H9 (cell line): ENCODE data around the gene ZP1. TPM values are rescaled to one million over a fixed set of nuclear protein-coding genes. Genes with fewer than 3 reads are reported as not detected.
A peak's percentile ranks its signal among the peaks of the same experiment; 100 is the strongest.
"Not testable (repeated sequence)": the region's sequence is repeated elsewhere in the genome, so short reads cannot be mapped to it uniquely, and the experiment has no call there.

ENCODE experiments used
- DNase-seq: peaks from one replicate; pipeline ENCODE4 v3.0.0-alpha.2; 2017
- H2AFZ ChIP-seq: one replicate; pipeline ENCODE4 v1.6.1; 2013; ENCODE audit warnings: mild to moderate bottlenecking, low read length, control low read depth, moderate library complexity
- H2AK5ac ChIP-seq: 2 replicates; pipeline ENCODE4 v1.6.1; 2013; ENCODE audit warnings: low read length, control low read depth, mixed read lengths; ENCODE audit not compliant: insufficient read length
- H2BK120ac ChIP-seq: one replicate; pipeline ENCODE4 v1.6.1; 2013; ENCODE audit warnings: low read depth, mild to moderate bottlenecking, low read length, control low read depth, inconsistent platforms; ENCODE audit not compliant: poor library complexity, severe bottlenecking
- H2BK12ac ChIP-seq: 2 replicates; pipeline ENCODE4 v1.6.1; 2013; ENCODE audit warnings: low read length, control low read depth, mixed read lengths, low read depth; ENCODE audit not compliant: insufficient read length
- H2BK15ac ChIP-seq: 2 replicates; pipeline ENCODE4 v1.6.1; 2013; ENCODE audit warnings: low read depth, low read length, control low read depth
- H2BK20ac ChIP-seq: one replicate; pipeline ENCODE4 v1.6.1; 2013; ENCODE audit warnings: low read depth, mild to moderate bottlenecking, low read length, control low read depth, inconsistent platforms; ENCODE audit not compliant: poor library complexity, severe bottlenecking
- H2BK5ac ChIP-seq: 2 replicates; pipeline ENCODE4 v1.6.1; 2013; ENCODE audit warnings: low read length, control low read depth, mixed read lengths; ENCODE audit not compliant: insufficient read length
- H3K14ac ChIP-seq: 2 replicates; pipeline ENCODE4 v1.6.1; 2013; ENCODE audit warnings: low read length, control low read depth; ENCODE audit not compliant: insufficient read depth
- H3K18ac ChIP-seq: 2 replicates; pipeline ENCODE4 v1.6.1; 2013; ENCODE audit warnings: low read depth, mild to moderate bottlenecking, mixed read lengths, low read length, control low read depth; ENCODE audit not compliant: insufficient read length
- H3K23ac ChIP-seq: 2 replicates; pipeline ENCODE4 v1.6.1; 2013; ENCODE audit warnings: low read length, control low read depth, mixed read lengths, low read depth; ENCODE audit not compliant: insufficient read length
- H3K23me2 ChIP-seq: 2 replicates; pipeline ENCODE4 v1.6.1; 2013; ENCODE audit warnings: low read depth, mild to moderate bottlenecking, mixed read lengths, low read length, control low read depth; ENCODE audit not compliant: insufficient read length, poor library complexity, severe bottlenecking
- H3K27ac ChIP-seq: 2 replicates; pipeline ENCODE4 v1.5.1; 2013; ENCODE audit warnings: low read length, control low read depth, mixed read lengths, low read depth; ENCODE audit not compliant: insufficient read length
- H3K27me3 ChIP-seq: 2 replicates; pipeline ENCODE4 v1.6.1; 2013; ENCODE audit warnings: low read length, control low read depth, inconsistent platforms; ENCODE audit not compliant: insufficient read depth
- H3K4ac ChIP-seq: 2 replicates; pipeline ENCODE4 v1.6.1; 2013; ENCODE audit warnings: low read depth, mild to moderate bottlenecking, control low read depth, inconsistent platforms, low read length, moderate library complexity
- H3K4me1 ChIP-seq: 2 replicates; pipeline ENCODE4 v1.6.1; 2013; ENCODE audit warnings: low read length, control low read depth, inconsistent platforms; ENCODE audit not compliant: insufficient read depth
- H3K4me2 ChIP-seq: 2 replicates; pipeline ENCODE4 v1.6.1; 2013; ENCODE audit warnings: low read length, control low read depth, mixed read lengths; ENCODE audit not compliant: insufficient read length, insufficient read depth
- H3K56ac ChIP-seq: 2 replicates; pipeline ENCODE4 v1.6.1; 2013; ENCODE audit warnings: low read depth, mild to moderate bottlenecking, mixed read lengths, low read length, control low read depth; ENCODE audit not compliant: insufficient read length
- H3K79me1 ChIP-seq: 2 replicates; pipeline ENCODE4 v1.6.1; 2013; ENCODE audit warnings: low read depth, mild to moderate bottlenecking, moderate library complexity, low read length, control low read depth, inconsistent platforms; ENCODE audit not compliant: insufficient read depth, poor library complexity, severe bottlenecking
- H3K79me2 ChIP-seq: 2 replicates; pipeline ENCODE4 v1.6.1; 2013; ENCODE audit warnings: low read length, control low read depth, inconsistent platforms; ENCODE audit not compliant: insufficient read depth
- H3K9ac ChIP-seq: 2 replicates; pipeline ENCODE4 v1.6.1; 2013; ENCODE audit warnings: low read length, control low read depth, mixed read lengths; ENCODE audit not compliant: insufficient read length; ENCODE audit errors: extremely low read depth
- H3K9me3 ChIP-seq: one replicate; pipeline ENCODE4 v1.6.1; 2013; ENCODE audit warnings: low read depth, low read length, inconsistent platforms; ENCODE audit not compliant: control insufficient read depth
- H3T11ph ChIP-seq: one replicate; pipeline ENCODE4 v1.6.1; 2013; ENCODE audit warnings: mild to moderate bottlenecking, low read length, control low read depth, inconsistent platforms
- H4K20me1 ChIP-seq: one replicate; pipeline ENCODE4 v1.6.1; 2013; ENCODE audit not compliant: control insufficient read depth, insufficient read length, insufficient read depth
- H4K5ac ChIP-seq: 2 replicates; pipeline ENCODE4 v1.6.1; 2013; ENCODE audit warnings: low read depth, mild to moderate bottlenecking, mixed read lengths, low read length, control low read depth; ENCODE audit not compliant: insufficient read length
- H4K8ac ChIP-seq: replicated peaks from 2 replicates; pipeline ENCODE4 v1.6.1; 2013; ENCODE audit warnings: low read length, control low read depth, mixed read lengths, low read depth; ENCODE audit not compliant: insufficient read length
- H4K91ac ChIP-seq: 2 replicates; pipeline ENCODE4 v1.6.1; 2013; ENCODE audit warnings: low read depth, mild to moderate bottlenecking, moderate library complexity, mixed read lengths, low read length, control low read depth; ENCODE audit not compliant: insufficient read length
- H3K27ac Mint-ChIP-seq, 3 experiments: 2 replicates in 2 of 3; 3 replicates in 1 of 3; pipeline ENCODE4 v1.8.0; 2020 to 2021; ENCODE audit warnings: mixed read lengths in 3 of 3, mild to moderate bottlenecking in 1 of 3, moderate library complexity in 1 of 3
- H3K27me3 Mint-ChIP-seq: 2 replicates; pipeline ENCODE4 v1.8.0; 2021; ENCODE audit warnings: low read depth, mild to moderate bottlenecking, moderate library complexity, mixed read lengths
- H3K36me3 Mint-ChIP-seq, 3 experiments: 2 replicates in 2 of 3; 3 replicates in 1 of 3; pipeline ENCODE4 v1.8.0; 2020 to 2021; ENCODE audit warnings: low read depth in 3 of 3, mixed read lengths in 3 of 3; ENCODE audit not compliant: insufficient read depth in 1 of 3
- H3K4me1 Mint-ChIP-seq, 2 experiments: 2 replicates each; pipeline ENCODE4 v1.8.0; 2020; ENCODE audit warnings: mixed read lengths in 2 of 2
- H3K4me3 Mint-ChIP-seq, 2 experiments: 2 replicates in 1 of 2; 3 replicates in 1 of 2; pipeline ENCODE4 v1.8.0; 2020 to 2021; ENCODE audit warnings: mild to moderate bottlenecking in 2 of 2, mixed read lengths in 2 of 2, moderate library complexity in 1 of 2
- H3K9me3 Mint-ChIP-seq, 2 experiments: 2 replicates in 1 of 2; 3 replicates in 1 of 2; pipeline ENCODE4 v1.8.0; 2020; ENCODE audit warnings: mild to moderate bottlenecking in 2 of 2, mixed read lengths in 2 of 2, moderate library complexity in 1 of 2
- WGBS: extraction: QIAGEN DNeasy Blood & Tissue Kit; methylation state at CpG from one replicate; pipeline ENCODE4 v1.1.7; 2013; ENCODE audit warnings: missing lambda C conversion rate, low lambda C conversion rate, mixed read lengths; ENCODE audit not compliant: insufficient read length; ENCODE audit errors: extremely low coverage; 5-methylcytosine and 5-hydroxymethylcytosine counted together
- total RNA-seq: library from RNA; stranded (reverse); gene quantifications from 2 replicates; pipeline ENCODE4 v1.2.1, GENCODE V29; 2021
- TF ChIP-seq, protein P1 (sequence below): fragments of 200-600 bp; sonication (generic); conservative IDR thresholded peaks from 3 replicates; pipeline ENCODE4 v1.8.0; 2021; ENCODE audit warnings: antibody characterized with exemption, mild to moderate bottlenecking

ZP1 gene
- total RNA-seq, 1 experiment from 2014 or later, result not detected

- Histone ChIP-seq H3K4me2 (no peak overlapping the region), H3K9me3 (no peaks in the 10 kb centered on the region), H3T11ph (no peak overlapping the region), H3K23ac (no peak overlapping the region), H2BK20ac (no peak overlapping the region), H3K79me1 (no peaks in the 10 kb centered on the region), H4K91ac (no peak overlapping the region), H2BK120ac (no peak overlapping the region), H3K79me2 (no peaks in the 10 kb centered on the region), H2AK5ac (no peak overlapping the region), H3K14ac (no peak overlapping the region), H2BK15ac (no peak overlapping the region), H2BK5ac (no peak overlapping the region), H3K18ac (no peak overlapping the region), H2BK12ac (no peak overlapping the region), H3K4ac (no peak overlapping the region), H3K27me3 (no peaks in the 10 kb centered on the region), H4K8ac (no peak overlapping the region), H3K56ac (no peak overlapping the region), H4K20me1 (no peaks in the 10 kb centered on the region), H3K23me2 (no peaks in the 10 kb centered on the region), H4K5ac (no peak overlapping the region), H2AFZ (no peak overlapping the region), H3K9ac (no peak overlapping the region), H3K4me1 (no peaks in the 10 kb centered on the region), H3K27ac (no peak overlapping the region)
- Mint-ChIP-seq H3K27me3 (peaks cover 4% of the 10 kb centered on the region), H3K27ac (peak overlapping the region in 1 of 3 experiments; percentile 55; a peak in 1 of 7 replicates), H3K9me3 (peaks cover 5 to 7% of the 10 kb centered on the region in 2 experiments), H3K36me3 (no peaks in the 10 kb centered on the region; a peak in 1 of 7 replicates), H3K4me1 (no peaks in the 10 kb centered on the region), H3K4me3 (no peak overlapping the region)
- no CpG with 5 or more reads among the region's 15 CpGs for WGBS
- TF ChIP-seq, protein P1, sequence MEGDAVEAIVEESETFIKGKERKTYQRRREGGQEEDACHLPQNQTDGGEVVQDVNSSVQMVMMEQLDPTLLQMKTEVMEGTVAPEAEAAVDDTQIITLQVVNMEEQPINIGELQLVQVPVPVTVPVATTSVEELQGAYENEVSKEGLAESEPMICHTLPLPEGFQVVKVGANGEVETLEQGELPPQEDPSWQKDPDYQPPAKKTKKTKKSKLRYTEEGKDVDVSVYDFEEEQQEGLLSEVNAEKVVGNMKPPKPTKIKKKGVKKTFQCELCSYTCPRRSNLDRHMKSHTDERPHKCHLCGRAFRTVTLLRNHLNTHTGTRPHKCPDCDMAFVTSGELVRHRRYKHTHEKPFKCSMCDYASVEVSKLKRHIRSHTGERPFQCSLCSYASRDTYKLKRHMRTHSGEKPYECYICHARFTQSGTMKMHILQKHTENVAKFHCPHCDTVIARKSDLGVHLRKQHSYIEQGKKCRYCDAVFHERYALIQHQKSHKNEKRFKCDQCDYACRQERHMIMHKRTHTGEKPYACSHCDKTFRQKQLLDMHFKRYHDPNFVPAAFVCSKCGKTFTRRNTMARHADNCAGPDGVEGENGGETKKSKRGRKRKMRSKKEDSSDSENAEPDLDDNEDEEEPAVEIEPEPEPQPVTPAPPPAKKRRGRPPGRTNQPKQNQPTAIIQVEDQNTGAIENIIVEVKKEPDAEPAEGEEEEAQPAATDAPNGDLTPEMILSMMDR, result no peak
- no peak for DNase-seq
Observed at GRCh38 chr11:60821827-60822599, 45.3 kb upstream of the ZP1 start.

GRCh38 chr11:60823745-60824306 lies 43.5 kb upstream of the ZP1 start:
- H3K14ac ChIP-seq, H2BK20ac ChIP-seq, H3K4me3 Mint-ChIP-seq, H3K56ac ChIP-seq, H2BK12ac ChIP-seq, H3K23ac ChIP-seq, H4K5ac ChIP-seq, H3T11ph ChIP-seq, H4K8ac ChIP-seq, H3K4ac ChIP-seq, DNase-seq, H3K4me1 ChIP-seq, H2AFZ ChIP-seq, H3K79me1 ChIP-seq, H4K20me1 ChIP-seq, H3K36me3 Mint-ChIP-seq, H4K91ac ChIP-seq, H2BK15ac ChIP-seq, H3K9ac ChIP-seq, H3K23me2 ChIP-seq, H3K27ac Mint-ChIP-seq, H3K27me3 Mint-ChIP-seq, H3K27me3 ChIP-seq, H2BK5ac ChIP-seq, H3K27ac ChIP-seq, H3K9me3 Mint-ChIP-seq, H3K9me3 ChIP-seq, H3K18ac ChIP-seq, H3K4me1 Mint-ChIP-seq, H3K4me2 ChIP-seq, H3K79me2 ChIP-seq, H2BK120ac ChIP-seq, H2AK5ac ChIP-seq: not testable (repeated sequence)
- no CpG with 5 or more reads among the region's 5 CpGs for WGBS
